ENCODE data around the gene SH2D3A. TPM values are rescaled to one million over a fixed set of nuclear protein-coding genes. Genes with fewer than 3 reads are reported as not detected.

SH2D3A gene
- total and polyA plus RNA-seq, 2 donors (not counting 3 experiments of a cell fraction or from before 2014, with no cell fraction given) = 0.04 to 0.53 TPM

DNA sequence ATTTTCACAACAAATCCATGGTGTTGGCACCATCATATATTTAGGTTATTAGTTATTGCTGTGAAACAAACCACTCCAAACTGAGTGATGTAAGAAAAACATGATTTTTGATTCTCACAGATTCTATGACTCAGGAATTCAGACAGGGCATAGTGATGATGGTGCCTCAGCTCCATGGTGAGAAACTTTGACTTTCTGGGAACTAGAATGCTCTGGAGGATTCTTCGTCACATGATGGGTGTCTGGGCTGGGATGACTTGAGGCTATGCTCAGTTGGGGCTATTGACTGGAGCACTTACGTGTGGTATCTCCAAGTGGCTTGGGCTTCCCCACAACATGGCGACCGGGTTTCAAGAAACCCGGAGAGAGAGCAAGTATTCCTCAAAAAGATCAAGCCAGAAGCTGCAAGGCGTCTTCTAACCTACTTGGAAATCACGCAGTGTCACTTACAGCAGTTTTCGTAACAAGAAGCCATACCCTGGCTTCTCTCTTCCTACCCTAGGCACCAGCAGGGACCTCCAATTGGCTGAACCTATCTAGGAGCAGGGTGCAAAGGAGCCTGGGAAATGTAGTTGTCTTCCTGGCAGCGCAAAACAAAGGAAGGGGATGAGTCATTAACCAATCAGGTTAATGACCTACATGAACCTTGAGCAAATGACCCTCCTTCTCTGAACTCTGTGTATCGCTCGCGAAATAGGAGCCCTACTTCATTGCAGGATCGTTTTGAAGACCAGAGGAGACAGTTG is 27.6 kb upstream of the SH2D3A start:
- Histone ChIP-seq H2AFZ (ENCODE audit: low read depth, low read length) (no peak overlapping the region), H3K9me1 (replicated peaks; ENCODE audit: control insufficient read depth, extremely low read depth, insufficient read depth, low read length) (no peaks in the 10 kb centered on the region), H3K9ac (replicated peaks; ENCODE audit: extremely low read depth, insufficient read depth, low read length) (no peak overlapping the region), H3K4me1 (ENCODE audit: control insufficient read depth, extremely low read depth, insufficient read depth, low read length) (no peaks in the 10 kb centered on the region), H3K27me3 (ENCODE audit: control insufficient read depth in 2 of 2, insufficient read depth in 2 of 2, low read length in 2 of 2) (no peaks in the 10 kb centered on the region), H3K4me3 (replicated peaks in 1 of 3; ENCODE audit: insufficient read depth in 1 of 3, low read depth in 1 of 3, low read length in 3 of 3) (no peak overlapping the region), H3K27ac (ENCODE audit: insufficient read depth, low read depth, low read length) (no peak overlapping the region), H3K36me3 (ENCODE audit: control insufficient read depth in 2 of 2, extremely low read depth in 1 of 2, insufficient read depth in 2 of 2, low read length in 2 of 2) (no peaks in the 10 kb centered on the region), H3K79me2 (ENCODE audit: control insufficient read depth, insufficient read depth, low read length) (no peaks in the 10 kb centered on the region), H3K9me3 (replicated peaks; ENCODE audit: control insufficient read depth, insufficient read depth, low read length) (no peaks in the 10 kb centered on the region), H4K20me1 (replicated peaks; ENCODE audit: control insufficient read depth, extremely low read depth, insufficient read depth, low read length) (no peaks in the 10 kb centered on the region), H3K4me2 (ENCODE audit: insufficient read depth, low read length) (no peak overlapping the region)
- CTCF ChIA-PET = no interaction called here
- dilution Hi-C loops (cut with MboI; ENCODE audit: extremely low pct_ligation_motif_present, low sequenced_read_pairs) (no loop called here), intact Hi-C loops (cut with micrococcal nuclease) (no loop called here)
- no TSS peak for BruUV-seq (replicated peaks)
- POLR2A ChIA-PET = no interaction called here
- no peak for TF ChIP-seq JUN (IDR thresholded peaks at IDR 0.05; ENCODE audit: borderline replicate concordance, insufficient read depth, insufficient read length, low read depth)
- FAIRE-seq = no peak
- no peak for DNase-seq (ENCODE audit: low read depth, low spot score)

DNA sequence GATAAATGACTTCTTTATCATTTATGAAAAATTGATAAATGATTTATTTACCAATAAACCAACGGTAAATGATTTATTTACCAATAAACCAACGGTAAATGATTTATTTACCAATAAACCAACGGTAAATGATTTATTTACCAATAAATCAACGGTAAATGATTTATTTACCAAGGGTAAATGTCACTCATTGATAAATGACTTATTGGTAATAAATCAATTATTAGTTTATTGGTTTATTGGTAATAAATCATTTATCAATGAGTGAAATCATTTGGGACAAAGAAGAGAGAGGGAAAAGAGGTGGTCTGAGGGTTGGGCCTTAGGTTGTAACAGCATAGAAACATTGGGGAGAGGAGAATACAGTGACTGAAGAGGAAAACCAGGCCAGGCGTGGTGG is 26.7 kb upstream of the SH2D3A start:
- Histone ChIP-seq H3K4me1 (ENCODE audit: control insufficient read depth, extremely low read depth, insufficient read depth, low read length) (no peaks in the 10 kb centered on the region), H3K4me3 (replicated peaks in 1 of 3; ENCODE audit: insufficient read depth in 1 of 3, low read depth in 1 of 3, low read length in 3 of 3) (no peak overlapping the region), H3K9me1 (replicated peaks; ENCODE audit: control insufficient read depth, extremely low read depth, insufficient read depth, low read length) (no peaks in the 10 kb centered on the region), H2AFZ (ENCODE audit: low read depth, low read length) (no peak overlapping the region), H4K20me1 (replicated peaks; ENCODE audit: control insufficient read depth, extremely low read depth, insufficient read depth, low read length) (no peaks in the 10 kb centered on the region), H3K79me2 (ENCODE audit: control insufficient read depth, insufficient read depth, low read length) (no peaks in the 10 kb centered on the region), H3K36me3 (ENCODE audit: control insufficient read depth in 2 of 2, extremely low read depth in 1 of 2, insufficient read depth in 2 of 2, low read length in 2 of 2) (no peaks in the 10 kb centered on the region), H3K27me3 (ENCODE audit: control insufficient read depth in 2 of 2, insufficient read depth in 2 of 2, low read length in 2 of 2) (no peaks in the 10 kb centered on the region), H3K4me2 (ENCODE audit: insufficient read depth, low read length) (no peak overlapping the region), H3K27ac (ENCODE audit: insufficient read depth, low read depth, low read length) (no peak overlapping the region), H3K9me3 (replicated peaks; ENCODE audit: control insufficient read depth, insufficient read depth, low read length) (no peaks in the 10 kb centered on the region), H3K9ac (replicated peaks; ENCODE audit: extremely low read depth, insufficient read depth, low read length) (no peak overlapping the region)
- POLR2A ChIA-PET = no interaction called here
- no peak for DNase-seq (ENCODE audit: low read depth, low spot score)
- TF ChIP-seq POLR2A (IDR thresholded peaks at IDR 0.05; ENCODE audit: low read depth, low read length) (no peak), MYC (IDR thresholded peaks at IDR 0.05; ENCODE audit: low read depth, low read length) (no peak), POLR2AphosphoS5 (IDR thresholded peaks at IDR 0.05; ENCODE audit: insufficient read depth, low read depth, low read length) (no peak), JUN (IDR thresholded peaks at IDR 0.05; ENCODE audit: borderline replicate concordance, insufficient read depth, insufficient read length, low read depth) (no peak), GATA2 (IDR thresholded peaks at IDR 0.05; ENCODE audit: insufficient read depth, insufficient read length, low read depth, low read length) (no peak), EZH2 (IDR thresholded peaks at IDR 0.05; ENCODE audit: borderline replicate concordance, low read depth, low read length, severe bottlenecking) (no peak), FOS (IDR thresholded peaks at IDR 0.05; ENCODE audit: borderline replicate concordance, insufficient read depth, low read length) (no peak)
- TF ChIP-seq, protein P1, sequence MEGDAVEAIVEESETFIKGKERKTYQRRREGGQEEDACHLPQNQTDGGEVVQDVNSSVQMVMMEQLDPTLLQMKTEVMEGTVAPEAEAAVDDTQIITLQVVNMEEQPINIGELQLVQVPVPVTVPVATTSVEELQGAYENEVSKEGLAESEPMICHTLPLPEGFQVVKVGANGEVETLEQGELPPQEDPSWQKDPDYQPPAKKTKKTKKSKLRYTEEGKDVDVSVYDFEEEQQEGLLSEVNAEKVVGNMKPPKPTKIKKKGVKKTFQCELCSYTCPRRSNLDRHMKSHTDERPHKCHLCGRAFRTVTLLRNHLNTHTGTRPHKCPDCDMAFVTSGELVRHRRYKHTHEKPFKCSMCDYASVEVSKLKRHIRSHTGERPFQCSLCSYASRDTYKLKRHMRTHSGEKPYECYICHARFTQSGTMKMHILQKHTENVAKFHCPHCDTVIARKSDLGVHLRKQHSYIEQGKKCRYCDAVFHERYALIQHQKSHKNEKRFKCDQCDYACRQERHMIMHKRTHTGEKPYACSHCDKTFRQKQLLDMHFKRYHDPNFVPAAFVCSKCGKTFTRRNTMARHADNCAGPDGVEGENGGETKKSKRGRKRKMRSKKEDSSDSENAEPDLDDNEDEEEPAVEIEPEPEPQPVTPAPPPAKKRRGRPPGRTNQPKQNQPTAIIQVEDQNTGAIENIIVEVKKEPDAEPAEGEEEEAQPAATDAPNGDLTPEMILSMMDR (IDR thresholded peaks at IDR 0.05; ENCODE audit: extremely low read depth in 1 of 2, insufficient read depth in 1 of 2, low read depth in 1 of 2, low read length in 2 of 2) = no peak
- TF ChIP-seq, protein P2, sequence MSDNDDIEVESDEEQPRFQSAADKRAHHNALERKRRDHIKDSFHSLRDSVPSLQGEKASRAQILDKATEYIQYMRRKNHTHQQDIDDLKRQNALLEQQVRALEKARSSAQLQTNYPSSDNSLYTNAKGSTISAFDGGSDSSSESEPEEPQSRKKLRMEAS (IDR thresholded peaks at IDR 0.05; ENCODE audit: insufficient read depth, insufficient read length) = no peak
- dilution Hi-C loops (cut with MboI; ENCODE audit: extremely low pct_ligation_motif_present, low sequenced_read_pairs) (no loop called here), intact Hi-C loops (cut with micrococcal nuclease) (no loop called here)
- no TSS peak for BruUV-seq (replicated peaks)
- FAIRE-seq = no peak
- CTCF ChIA-PET = no interaction called here
